Omental fat pad (tissue), 4 donors: ENCODE measurements around the gene AUTS2. TPM values are rescaled to one million over a fixed set of nuclear protein-coding genes. Genes with fewer than 3 reads are reported as not detected.

Source experiments
- ATAC-seq: fragments of 150-250 bp; one replicate; pipeline ENCODE4 v1.9.1; 2016; ENCODE audit warnings: mild to moderate bottlenecking, moderate library complexity; ENCODE audit not compliant: low FRiP score
- DNase-seq: peaks from one replicate; pipeline ENCODE4 v3.0.0-alpha.2; 2019; ENCODE audit warnings: low spot score
- total RNA-seq, 4 donors: library from RNA; depleted of rRNA; stranded (reverse); fragments of >200 nt; gene quantifications; one replicate each; pipeline ENCODE4 v1.1.0, GENCODE V29; 2016
- TF ChIP-seq, protein P1 (sequence below), 3 donors: fragments of 450-650 bp; IDR thresholded peaks; one replicate each; pipeline ENCODE4 v1.5.1; 2016 to 2017; ENCODE audit warnings: antibody characterized with exemption in 3 of 3, mild to moderate bottlenecking in 3 of 3, moderate library complexity in 2 of 3

The AUTS2 gene
- total RNA-seq, 4 donors from 2014 or later = 13.2 to 27.0 (median 21.2) TPM

GRCh38 chr7:70349031-70349430 is 750.8 kb downstream of the AUTS2 start:
- no peak for ATAC-seq
- TF ChIP-seq, protein P1, sequence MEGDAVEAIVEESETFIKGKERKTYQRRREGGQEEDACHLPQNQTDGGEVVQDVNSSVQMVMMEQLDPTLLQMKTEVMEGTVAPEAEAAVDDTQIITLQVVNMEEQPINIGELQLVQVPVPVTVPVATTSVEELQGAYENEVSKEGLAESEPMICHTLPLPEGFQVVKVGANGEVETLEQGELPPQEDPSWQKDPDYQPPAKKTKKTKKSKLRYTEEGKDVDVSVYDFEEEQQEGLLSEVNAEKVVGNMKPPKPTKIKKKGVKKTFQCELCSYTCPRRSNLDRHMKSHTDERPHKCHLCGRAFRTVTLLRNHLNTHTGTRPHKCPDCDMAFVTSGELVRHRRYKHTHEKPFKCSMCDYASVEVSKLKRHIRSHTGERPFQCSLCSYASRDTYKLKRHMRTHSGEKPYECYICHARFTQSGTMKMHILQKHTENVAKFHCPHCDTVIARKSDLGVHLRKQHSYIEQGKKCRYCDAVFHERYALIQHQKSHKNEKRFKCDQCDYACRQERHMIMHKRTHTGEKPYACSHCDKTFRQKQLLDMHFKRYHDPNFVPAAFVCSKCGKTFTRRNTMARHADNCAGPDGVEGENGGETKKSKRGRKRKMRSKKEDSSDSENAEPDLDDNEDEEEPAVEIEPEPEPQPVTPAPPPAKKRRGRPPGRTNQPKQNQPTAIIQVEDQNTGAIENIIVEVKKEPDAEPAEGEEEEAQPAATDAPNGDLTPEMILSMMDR (IDR thresholded peaks at IDR 0.05) = no peak
- DNase-seq = no peak

DNA sequence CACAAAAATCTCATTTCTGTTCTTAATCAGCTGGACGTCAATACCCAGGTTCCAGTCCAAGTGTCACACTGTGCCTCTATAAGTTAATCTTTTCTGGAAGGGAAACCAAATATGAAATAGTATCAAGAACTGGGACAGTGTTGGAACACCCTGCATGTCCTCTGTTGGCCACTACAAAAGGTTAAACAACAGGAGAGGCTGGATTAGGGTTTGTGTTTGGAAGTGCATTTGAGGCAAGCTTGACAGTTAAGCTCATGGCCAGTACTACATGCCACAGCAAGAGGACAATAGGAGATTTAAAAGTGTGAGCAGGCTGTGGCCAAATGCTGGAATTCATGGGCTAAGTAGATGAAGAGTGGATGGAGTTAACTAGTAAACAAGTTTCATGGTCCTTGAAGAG is 751.5 kb downstream of the AUTS2 start:
- no peak for DNase-seq
- no peak for ATAC-seq

GRCh38 chr7:70352088-70352487 is 753.8 kb downstream of the AUTS2 start:
- DNase-seq (no peak), ATAC-seq (no peak)
- TF ChIP-seq, protein P1 (IDR thresholded peaks at IDR 0.05) = no peak

More for the DNA sequence above, 751.5 kb downstream of the AUTS2 start:
- TF ChIP-seq, protein P1 (IDR thresholded peaks at IDR 0.05) = no peak

DNA sequence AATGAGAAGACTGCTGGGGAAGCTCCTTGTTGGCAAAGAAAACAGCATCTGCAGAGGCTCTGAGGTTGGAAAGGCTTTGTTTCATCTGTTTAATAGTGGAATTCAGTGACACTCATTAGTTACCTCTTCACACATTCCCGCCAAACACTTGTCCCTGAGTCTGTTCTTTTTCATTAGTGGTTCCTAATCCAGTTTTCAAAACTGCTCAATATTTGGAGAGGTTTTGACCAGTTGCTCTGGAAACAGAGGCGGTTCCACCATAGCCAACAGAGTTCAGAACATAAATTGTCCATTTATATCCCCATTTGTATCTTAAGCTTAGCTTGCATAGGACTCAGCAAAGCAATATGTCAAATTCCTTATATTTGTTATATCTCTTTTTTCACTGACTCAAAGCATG is 754.6 kb downstream of the AUTS2 start:
- ATAC-seq (no peak), DNase-seq (no peak)
- TF ChIP-seq, protein P1 (IDR thresholded peaks at IDR 0.05) = no peak

- TF ChIP-seq, protein P1 (IDR thresholded peaks at IDR 0.05) = no peak
- DNase-seq (no peak), ATAC-seq (no peak)
Observed at GRCh38 chr7:70353330-70353945, 755.2 kb downstream of the AUTS2 start.

GRCh38 chr7:70353946-70354335 is 755.7 kb downstream of the AUTS2 start:
- DNase-seq (no peak), ATAC-seq (no peak)
- TF ChIP-seq, protein P1 (IDR thresholded peaks at IDR 0.05) = no peak

DNA sequence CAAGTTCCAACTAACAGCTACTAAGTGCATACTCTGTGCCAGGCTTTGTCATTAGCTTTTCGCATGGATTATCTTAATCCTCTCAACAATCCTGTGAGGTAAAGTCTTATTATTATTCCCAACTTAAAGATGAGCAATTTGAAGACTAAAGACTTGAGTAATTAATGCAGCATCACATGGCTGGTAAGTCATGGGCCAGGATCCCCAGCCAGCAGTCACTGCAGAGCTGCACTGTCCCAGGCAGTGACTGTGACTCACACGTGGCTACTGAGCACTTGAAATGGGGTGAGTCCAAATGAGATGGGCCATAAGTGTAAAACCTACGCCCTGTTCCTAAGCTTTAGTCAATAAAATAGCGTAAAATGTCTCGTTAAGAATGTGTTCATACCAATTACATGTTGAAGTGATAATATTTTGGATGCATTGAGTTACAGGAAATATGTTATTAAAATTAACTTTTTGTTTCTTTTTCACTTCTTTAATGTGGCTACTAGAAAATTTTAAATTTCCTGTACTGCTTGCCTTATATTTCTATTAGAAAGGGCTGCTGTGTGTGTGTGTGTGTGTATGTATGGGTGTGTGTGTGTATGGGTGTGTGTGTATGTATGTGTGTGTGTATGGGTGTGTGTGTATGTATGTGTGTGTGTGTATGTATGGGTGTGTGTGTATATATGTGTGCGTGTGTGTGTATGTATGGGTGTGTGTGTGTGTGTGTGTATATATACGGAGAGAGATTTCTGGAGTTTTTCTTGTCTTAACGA is 756.3 kb downstream of the AUTS2 start:
- DNase-seq = no peak
- TF ChIP-seq, protein P1 (IDR thresholded peaks at IDR 0.05) = no peak
- no peak for ATAC-seq
